K562 treated with DMSO at 1 percent for 4 hours (cell line): ENCODE data around the gene SAP25. TPM values are rescaled to one million over a fixed set of nuclear protein-coding genes. Genes with fewer than 3 reads are reported as not detected.

Experiments
- total RNA-seq: library from RNA; unstranded; fragments of 300-600 nt; gene quantifications from 2 replicates; pipeline ENCODE4 v1.2.3, GENCODE V29; 2022; ENCODE audit not compliant: insufficient read depth

Gene SAP25
- total RNA-seq = 11.0 and 16.3 TPM in 2 replicates

GRCh38 chr7:100573691-100574361 is at the start of gene SAP25:
Gene SAP25, minus strand, starts transcription at chr7:100573900. Its CDS starts 158 bp downstream, at chr7:100573742.

GRCh38 chr7:100611983-100612729 is 38.5 kb upstream of the SAP25 start, which contains the start of gene MOSPD3:
Gene MOSPD3, plus strand, starts transcription at chr7:100612540. Its CDS starts 252 bp downstream, at chr7:100612792.

GRCh38 chr7:100586266-100587025 is 12.7 kb upstream of the SAP25 start, which contains the start of gene FBXO24:
Gene FBXO24, plus strand, starts transcription at chr7:100586328. Its CDS starts 298 bp downstream, at chr7:100586626.

GRCh38 chr7:100585511-100586265 is 12.0 kb upstream of the SAP25 start, which contains the start of gene LRCH4:
Gene LRCH4, minus strand, starts transcription at chr7:100586129. Its CDS starts 29 bp downstream, at chr7:100586100.

GRCh38 chr7:100538654-100539435 is 34.9 kb downstream of the SAP25 start, which contains the start of gene AGFG2:
Gene AGFG2, plus strand, starts transcription at chr7:100539203. Its CDS starts 144 bp downstream, at chr7:100539347.

Other genes with a start within 250 kb of the SAP25 start
- gene PILRB, start 215.8 kb downstream of the SAP25 start, total RNA-seq = 28.5 and 33.4 TPM in 2 replicates
- 2.6 and 4.7 TPM in 2 replicates for gene PILRA, start 200.4 kb downstream of the SAP25 start, total RNA-seq
- 2.4 and 5.1 TPM in 2 replicates for gene ZCWPW1, start 145.2 kb downstream of the SAP25 start, total RNA-seq
- 71.3 and 78.0 TPM in 2 replicates for gene MEPCE, start 144.1 kb downstream of the SAP25 start, total RNA-seq
- 93.1 and 101 TPM in 2 replicates for gene PPP1R35, start 137.4 kb downstream of the SAP25 start, total RNA-seq
- gene SPACDR, start 109.6 kb downstream of the SAP25 start, total RNA-seq = 2.3 and 3.3 TPM in 2 replicates
- 114 and 119 TPM in 2 replicates for gene TSC22D4, start 94.7 kb downstream of the SAP25 start, total RNA-seq
- gene NYAP1, start 90.0 kb downstream of the SAP25 start, total RNA-seq = 0.74 and 0.88 TPM in 2 replicates
- gene AGFG2, start 34.7 kb downstream of the SAP25 start, total RNA-seq = 13.6 and 22.2 TPM in 2 replicates
- 68.5 and 72.5 TPM in 2 replicates for gene LRCH4, start 12.2 kb upstream of the SAP25 start, total RNA-seq
- gene FBXO24, start 12.4 kb upstream of the SAP25 start, total RNA-seq = 0.89 TPM in 1 of 2 replicates, not detected in the other
- gene PCOLCE, start 28.5 kb upstream of the SAP25 start, total RNA-seq = 13.3 and 15.8 TPM in 2 replicates
- 33.2 and 34.1 TPM in 2 replicates for gene MOSPD3, start 38.6 kb upstream of the SAP25 start, total RNA-seq
- 95.8 and 146 TPM in 2 replicates for gene TFR2, start 67.7 kb upstream of the SAP25 start, total RNA-seq
- gene ACTL6B, start 82.5 kb upstream of the SAP25 start, total RNA-seq = not detected in 2 replicates
- gene GNB2, start 99.8 kb upstream of the SAP25 start, total RNA-seq = 528 and 530 TPM in 2 replicates
- gene GIGYF1, start 120.3 kb upstream of the SAP25 start, total RNA-seq = 23.8 and 26.5 TPM in 2 replicates
- gene POP7, start 132.2 kb upstream of the SAP25 start, total RNA-seq = 71.9 and 86.3 TPM in 2 replicates
- not detected in 2 replicates for gene EPO, start 146.6 kb upstream of the SAP25 start, total RNA-seq
- gene ZAN, start 159.7 kb upstream of the SAP25 start, total RNA-seq = not detected in 2 replicates